Lower leg skin (tissue), 3 donors: ENCODE results near the gene ZNF335.

Experiments
- CTCF ChIP-seq, 3 donors: fragments of 450-650 bp; IDR thresholded peaks; one replicate each; pipeline ENCODE4 v1.5.1; 2016; ENCODE audit warnings: antibody characterized with exemption in 3 of 3, mild to moderate bottlenecking in 3 of 3, moderate library complexity in 2 of 3
- POLR2A ChIP-seq, 2 donors: fragments of 450-650 bp; IDR thresholded peaks; one replicate each; pipeline ENCODE4 v1.6.1; 2016 to 2017; ENCODE audit warnings: antibody characterized with exemption in 2 of 2, mild to moderate bottlenecking in 1 of 2, moderate library complexity in 1 of 2

- no peak for TF ChIP-seq CTCF (IDR thresholded peaks at IDR 0.05)
- no peak for TF ChIP-seq POLR2A (IDR thresholded peaks at IDR 0.05)
Measured at GRCh38 chr20:45938727-45939438, 33.1 kb downstream of the ZNF335 start.
